Germinal center (tissue), 1 donor: ENCODE measurements around the gene SNRPD2.
A peak's percentile ranks its signal among the peaks of the same experiment; 100 is the strongest.

Experiments
- DNase-seq: peaks from one replicate; pipeline ENCODE4 v3.0.0; 2012; ENCODE audit warnings: mixed read lengths, low spot score

SNRPD2 gene

GRCh38 chr19:45657520-45658167 is 34.1 kb downstream of the SNRPD2 start:
- no peak for DNase-seq

- DNase-seq = no peak
These were observed 36.7 kb downstream of the SNRPD2 start for GRCh38 chr19:45655073-45655472.

- no peak for DNase-seq
These were observed 38.1 kb downstream of the SNRPD2 start for GRCh38 chr19:45653634-45654033.

- no peak for DNase-seq
These were observed 41.0 kb downstream of the SNRPD2 start for GRCh38 chr19:45650722-45651121.

- DNase-seq = no peak
These were observed 45.4 kb downstream of the SNRPD2 start for GRCh38 chr19:45646345-45646698.

GRCh38 chr19:45645631-45646344 is 46.0 kb downstream of the SNRPD2 start:
- peak; percentile 97 for DNase-seq

GRCh38 chr19:45645068-45645630 is 46.6 kb downstream of the SNRPD2 start:
- DNase-seq = no peak

- no peak for DNase-seq
These were observed 47.6 kb downstream of the SNRPD2 start for GRCh38 chr19:45643927-45644771.

- peak; percentile 89 for DNase-seq
These were observed 48.5 kb downstream of the SNRPD2 start for GRCh38 chr19:45643024-45643926.

- DNase-seq = peak; percentile 89
These were observed 50.3 kb downstream of the SNRPD2 start for GRCh38 chr19:45641274-45642105.

GRCh38 chr19:45640849-45641273 is 50.9 kb downstream of the SNRPD2 start:
- peak; percentile 48 for DNase-seq

- peak; percentile 75 for DNase-seq
These were observed 52.6 kb downstream of the SNRPD2 start, which contains the start of gene EML2 for GRCh38 chr19:45638930-45639729. EML2 (minus strand) TSS chr19:45639397; CDS start chr19:45639376, 21 bp downstream.

GRCh38 chr19:45637890-45638667 is 53.7 kb downstream of the SNRPD2 start:
- DNase-seq = no peak
